Testis (tissue), 2 donors: Measurements from ENCODE around the gene MPHOSPH6.

ENCODE experiments used
- POLR2A ChIP-seq: fragments of 450-650 bp; IDR thresholded peaks from one replicate; pipeline ENCODE4 v1.6.1; 2017; ENCODE audit warnings: antibody characterized with exemption, mild to moderate bottlenecking, moderate library complexity
- TF ChIP-seq, protein P1 (sequence below), 3 experiments: fragments of 450-650 bp in 2 of 3; fragments of 200-600 bp in 1 of 3; sonication (generic) in 1 of 3; IDR thresholded peaks; one replicate each; pipeline ENCODE4 v1.5.1; 2016 to 2019; ENCODE audit warnings: antibody characterized with exemption in 3 of 3, mild to moderate bottlenecking in 2 of 3, moderate library complexity in 1 of 3

DNA sequence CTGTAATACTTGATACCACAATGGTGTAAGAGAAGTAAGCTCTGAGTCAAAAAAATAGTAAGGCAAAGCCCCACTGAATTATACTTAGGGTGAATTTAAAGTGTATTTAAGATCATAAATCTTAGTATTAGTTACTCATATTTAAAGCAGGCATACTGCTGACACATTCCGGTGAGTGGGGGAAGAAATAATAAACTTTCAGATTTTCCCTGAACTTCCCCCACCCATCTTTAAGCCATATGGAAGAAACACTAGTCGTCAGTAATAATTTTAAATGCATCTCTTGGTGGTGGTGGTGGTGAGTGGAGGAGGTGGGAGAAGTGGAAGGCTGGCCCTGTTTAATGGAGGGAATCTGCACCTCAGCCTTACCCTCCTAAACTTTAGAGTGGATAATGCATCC is 20.5 kb downstream of the MPHOSPH6 start:
- TF ChIP-seq, protein P1, sequence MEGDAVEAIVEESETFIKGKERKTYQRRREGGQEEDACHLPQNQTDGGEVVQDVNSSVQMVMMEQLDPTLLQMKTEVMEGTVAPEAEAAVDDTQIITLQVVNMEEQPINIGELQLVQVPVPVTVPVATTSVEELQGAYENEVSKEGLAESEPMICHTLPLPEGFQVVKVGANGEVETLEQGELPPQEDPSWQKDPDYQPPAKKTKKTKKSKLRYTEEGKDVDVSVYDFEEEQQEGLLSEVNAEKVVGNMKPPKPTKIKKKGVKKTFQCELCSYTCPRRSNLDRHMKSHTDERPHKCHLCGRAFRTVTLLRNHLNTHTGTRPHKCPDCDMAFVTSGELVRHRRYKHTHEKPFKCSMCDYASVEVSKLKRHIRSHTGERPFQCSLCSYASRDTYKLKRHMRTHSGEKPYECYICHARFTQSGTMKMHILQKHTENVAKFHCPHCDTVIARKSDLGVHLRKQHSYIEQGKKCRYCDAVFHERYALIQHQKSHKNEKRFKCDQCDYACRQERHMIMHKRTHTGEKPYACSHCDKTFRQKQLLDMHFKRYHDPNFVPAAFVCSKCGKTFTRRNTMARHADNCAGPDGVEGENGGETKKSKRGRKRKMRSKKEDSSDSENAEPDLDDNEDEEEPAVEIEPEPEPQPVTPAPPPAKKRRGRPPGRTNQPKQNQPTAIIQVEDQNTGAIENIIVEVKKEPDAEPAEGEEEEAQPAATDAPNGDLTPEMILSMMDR (IDR thresholded peaks at IDR 0.05), result no peak
- no peak for TF ChIP-seq POLR2A
